RPMI7951 (cell line): ENCODE data around the gene SERINC3. TPM values are rescaled to one million over a fixed set of nuclear protein-coding genes. Genes with fewer than 3 reads are reported as not detected.
"Not testable (repeated sequence)": the region's sequence is repeated elsewhere in the genome, so short reads cannot be mapped to it uniquely, and the experiment has no call there.

ENCODE experiments used
- DNase-seq: peaks from one replicate; pipeline ENCODE4 v3.0.0-alpha.2; 2012; ENCODE audit warnings: low read depth
- total RNA-seq: library from RNA; depleted of rRNA; stranded (reverse); fragments of >200 nt; shearing (Covaris generic); gene quantifications from 2 replicates; pipeline ENCODE4 v1.2.3, GENCODE V29; 2014

SERINC3 gene
- total RNA-seq, 1 experiment from 2014 or later: 123 TPM

DNA sequence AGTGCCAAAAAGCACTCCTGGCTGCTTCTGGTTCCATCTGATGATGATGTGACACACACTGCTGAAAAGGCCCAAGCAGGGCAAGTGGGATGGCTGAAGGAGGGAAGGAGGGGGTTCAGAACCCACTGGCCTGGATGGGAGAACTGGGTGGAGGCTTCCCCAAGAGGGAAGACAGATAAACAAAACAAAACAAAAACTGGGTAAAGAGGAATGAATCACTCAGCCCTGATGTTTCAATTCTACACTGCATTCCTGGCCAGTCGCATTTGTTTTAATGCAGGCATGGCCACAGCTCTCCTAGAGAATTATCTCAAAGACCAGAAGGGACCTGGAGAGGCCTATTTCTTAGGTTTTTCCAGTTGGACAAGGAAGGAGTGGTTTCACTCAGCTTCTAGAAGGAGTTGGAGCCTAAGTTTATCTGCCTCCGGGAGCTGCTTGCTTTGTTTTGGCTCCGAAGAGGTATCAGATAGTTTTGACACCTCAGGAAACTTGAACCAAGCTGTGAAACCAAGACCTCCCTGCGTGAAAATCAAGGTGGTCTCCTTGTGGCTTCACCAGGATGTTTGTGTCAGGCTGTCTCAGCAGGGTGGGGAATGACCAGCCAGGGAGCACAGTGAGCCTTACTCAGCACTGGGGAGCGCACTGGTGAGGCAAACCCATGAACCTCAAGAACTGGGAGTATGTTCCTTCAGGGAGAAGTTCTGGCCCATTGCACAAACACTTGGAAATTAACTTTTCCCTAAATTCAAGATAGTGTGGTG lies 30.1 kb downstream of the SERINC3 start:
- DNase-seq: no peak

DNA sequence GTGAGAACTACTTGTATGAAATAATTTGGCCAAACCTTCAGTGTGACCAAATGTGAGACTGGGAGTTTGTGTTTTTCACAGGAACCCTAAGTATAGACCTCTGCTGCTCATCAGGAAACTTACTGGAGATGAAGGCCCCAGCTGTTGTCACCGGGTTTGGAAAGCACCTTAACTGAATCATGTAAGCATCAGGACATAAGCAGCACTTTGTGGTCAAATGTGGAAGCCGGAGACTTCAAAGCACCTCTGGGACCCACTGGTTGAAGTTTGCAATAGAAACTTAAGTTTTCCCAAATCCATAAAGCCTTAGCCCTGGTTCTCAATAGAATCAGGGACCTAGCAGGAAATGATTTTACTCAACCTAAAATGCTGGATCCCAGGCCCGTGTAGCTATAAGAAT lies 31.9 kb downstream of the SERINC3 start:
- DNase-seq: no peak

DNA sequence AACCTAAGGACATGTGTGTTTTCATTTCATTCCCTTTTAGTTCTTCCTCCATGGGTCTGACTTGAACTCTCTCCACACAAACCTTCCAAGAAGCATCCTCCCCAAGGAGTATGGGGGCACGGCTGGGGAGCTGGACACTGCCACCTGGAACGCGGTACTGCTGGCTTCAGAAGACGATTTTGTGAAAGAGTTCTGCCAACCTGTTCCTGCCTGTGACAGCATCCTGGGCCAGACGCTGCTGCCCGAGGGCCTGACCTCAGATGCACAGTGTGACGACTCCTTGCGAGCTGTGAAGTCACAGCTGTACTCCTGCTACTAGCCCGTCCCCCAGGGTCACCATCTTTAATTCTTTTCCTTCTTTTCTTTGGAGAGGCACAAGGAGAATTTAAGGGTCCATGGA lies 32.6 kb downstream of the SERINC3 start:
- DNase-seq: no peak

DNA sequence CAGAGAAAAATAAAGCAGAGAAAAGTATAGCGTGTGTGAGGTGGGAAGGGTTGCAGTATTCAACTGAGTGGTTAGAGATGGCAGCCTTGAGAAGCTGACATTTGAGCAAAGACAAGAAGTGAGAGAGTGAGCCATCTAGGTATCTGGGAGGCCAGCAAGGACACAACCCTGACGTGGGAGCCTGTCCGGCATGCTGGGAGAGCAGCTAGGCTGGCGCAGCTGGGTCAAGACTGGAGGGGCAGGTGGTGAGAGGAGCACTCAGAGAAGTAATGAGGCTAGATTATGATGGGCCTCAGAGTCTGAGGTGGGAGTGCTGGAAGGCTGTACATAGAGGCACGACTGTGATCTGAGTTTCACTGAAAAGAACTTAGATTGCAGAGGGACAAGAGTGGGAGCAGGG lies 33.3 kb downstream of the SERINC3 start:
- no peak for DNase-seq

DNA sequence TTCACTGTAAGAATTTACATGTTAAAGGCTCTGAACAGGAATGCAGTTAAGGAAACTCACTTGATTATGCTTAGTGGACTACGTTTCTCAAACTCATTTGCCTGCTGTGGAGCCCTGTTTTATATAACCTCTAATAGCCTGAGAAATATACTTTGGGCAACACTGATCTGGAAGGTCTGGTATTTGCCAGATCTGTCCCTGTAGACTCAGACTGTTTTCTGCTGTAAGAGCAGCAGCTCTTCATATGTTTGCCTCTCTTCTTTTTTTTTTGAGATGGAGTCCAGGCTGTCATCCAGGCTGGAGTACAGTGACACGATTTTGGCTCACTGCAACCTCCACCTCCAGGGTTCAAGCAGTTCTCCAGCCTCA lies 36.1 kb downstream of the SERINC3 start:
- DNase-seq: no peak

DNA sequence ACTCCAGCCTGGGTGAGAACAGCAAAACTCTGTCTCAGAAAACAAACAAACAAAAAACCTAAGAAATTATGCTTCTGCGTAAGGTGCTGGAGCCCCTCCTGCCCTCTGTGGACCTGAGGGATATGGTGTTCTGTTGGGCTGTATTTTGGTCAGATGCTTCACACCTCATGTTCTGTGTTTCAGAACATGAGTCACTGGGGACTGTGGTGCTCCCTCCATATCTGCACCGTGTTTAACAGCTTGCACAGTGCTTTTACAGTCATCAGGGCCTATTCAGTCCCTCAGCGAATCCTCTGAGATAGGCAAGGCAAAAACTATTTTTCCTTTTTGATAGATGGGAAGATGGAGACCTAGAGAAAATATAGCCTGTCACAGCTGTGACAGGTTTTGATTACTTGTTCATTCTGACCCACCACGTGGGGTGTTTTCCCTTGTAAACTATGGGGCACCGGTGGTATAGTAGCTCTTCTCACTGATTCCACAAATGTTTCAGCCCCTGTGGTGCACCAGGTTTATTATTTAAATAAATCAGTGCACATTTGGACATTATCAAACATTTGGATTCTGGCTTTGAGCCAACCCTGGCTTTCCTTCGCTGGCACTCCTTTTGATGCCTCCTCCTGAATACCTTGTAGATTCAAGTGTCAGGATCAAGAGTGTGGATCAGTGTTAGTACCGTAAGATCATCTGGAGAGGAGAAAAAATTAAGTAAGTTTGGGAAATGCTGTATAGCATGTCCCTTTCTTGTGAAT lies 36.6 kb downstream of the SERINC3 start:
- DNase-seq: no peak

DNA sequence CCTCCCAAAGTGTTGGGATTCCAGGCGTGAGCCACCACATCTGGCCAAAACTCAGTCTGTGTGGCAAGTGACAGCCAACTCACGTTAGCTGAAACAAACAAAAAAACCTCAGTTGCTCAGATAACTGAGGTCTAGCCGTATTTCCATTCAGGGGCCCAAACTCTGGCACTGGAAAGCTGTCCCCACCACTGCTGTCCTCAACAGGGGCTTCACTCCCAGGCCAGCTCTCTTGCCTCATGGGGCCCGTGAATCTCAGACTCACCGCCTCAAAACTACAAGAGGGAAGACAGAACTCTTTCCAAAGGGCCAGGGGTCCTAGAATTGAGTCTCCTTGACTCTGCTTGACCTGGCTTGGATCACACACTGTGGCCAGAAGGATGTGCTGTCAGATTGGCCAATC lies 38.8 kb downstream of the SERINC3 start:
- DNase-seq: no peak

DNA sequence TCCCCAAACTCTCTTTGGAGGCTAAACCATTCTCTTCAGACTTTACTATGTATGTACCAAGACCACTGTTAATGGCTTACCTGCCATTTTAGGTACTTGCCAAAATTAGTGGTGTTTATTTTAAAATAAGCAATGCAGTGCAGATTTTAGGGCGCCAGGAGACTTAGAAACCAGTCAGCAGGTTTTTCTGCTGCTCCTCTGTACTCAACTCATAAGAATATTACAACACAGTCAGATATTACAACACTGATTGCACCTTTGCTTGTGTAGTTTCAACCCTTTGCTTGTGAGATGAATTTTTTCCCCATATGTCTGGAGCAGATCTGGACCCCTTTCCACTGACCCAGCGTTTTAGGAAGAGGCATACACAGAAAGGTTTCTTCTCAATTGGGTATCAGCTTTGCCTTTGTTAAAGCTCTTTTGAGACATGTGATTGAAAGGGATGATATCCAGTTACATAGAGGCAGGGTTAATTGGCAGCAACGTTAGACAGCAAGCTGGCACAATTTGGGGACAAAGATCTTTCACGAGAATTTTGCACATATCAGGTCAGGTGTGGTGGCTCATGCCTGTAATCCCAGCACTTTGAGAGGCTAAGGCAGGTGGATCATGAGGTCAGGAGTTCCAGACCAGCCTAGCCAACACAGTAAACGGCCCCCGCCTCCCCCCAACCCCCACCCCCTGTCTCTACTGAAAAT lies 40.0 kb downstream of the SERINC3 start:
- DNase-seq: no peak

DNA sequence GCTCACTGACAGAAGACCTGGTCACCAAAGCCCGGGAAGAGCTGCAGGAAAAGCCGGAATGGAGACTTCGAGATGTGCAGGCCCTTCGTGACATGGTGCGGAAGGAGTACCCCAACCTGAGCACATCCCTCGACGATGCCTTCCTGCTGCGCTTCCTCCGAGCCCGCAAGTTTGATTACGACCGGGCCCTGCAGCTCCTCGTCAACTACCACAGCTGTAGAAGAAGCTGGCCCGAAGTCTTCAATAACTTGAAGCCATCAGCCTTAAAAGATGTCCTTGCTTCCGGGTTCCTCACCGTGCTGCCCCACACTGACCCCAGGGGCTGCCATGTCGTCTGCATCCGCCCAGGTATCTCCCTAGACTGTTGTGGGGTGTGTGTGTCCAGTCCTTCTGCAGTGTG lies 41.8 kb downstream of the SERINC3 start:
- no peak for DNase-seq

DNA sequence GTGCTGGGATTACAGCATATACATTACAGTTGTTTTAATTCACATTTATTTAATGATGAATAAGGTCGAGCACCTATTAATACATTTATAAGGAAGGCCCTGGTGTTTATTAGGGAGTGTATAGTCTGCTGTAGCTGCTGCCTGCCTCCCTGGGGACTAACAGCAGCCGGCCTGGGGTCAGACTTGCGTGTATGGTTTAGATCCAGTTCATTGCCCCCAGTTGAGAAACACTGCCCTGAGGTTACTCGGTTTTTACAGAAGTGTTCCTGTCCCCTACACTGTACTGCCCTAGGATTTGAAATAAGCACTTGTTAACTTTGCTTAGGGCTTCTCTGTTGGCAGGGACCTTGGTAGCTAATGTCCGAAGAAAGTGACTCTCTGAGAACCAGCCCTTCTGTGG lies 42.2 kb downstream of the SERINC3 start:
- no peak for DNase-seq

DNA sequence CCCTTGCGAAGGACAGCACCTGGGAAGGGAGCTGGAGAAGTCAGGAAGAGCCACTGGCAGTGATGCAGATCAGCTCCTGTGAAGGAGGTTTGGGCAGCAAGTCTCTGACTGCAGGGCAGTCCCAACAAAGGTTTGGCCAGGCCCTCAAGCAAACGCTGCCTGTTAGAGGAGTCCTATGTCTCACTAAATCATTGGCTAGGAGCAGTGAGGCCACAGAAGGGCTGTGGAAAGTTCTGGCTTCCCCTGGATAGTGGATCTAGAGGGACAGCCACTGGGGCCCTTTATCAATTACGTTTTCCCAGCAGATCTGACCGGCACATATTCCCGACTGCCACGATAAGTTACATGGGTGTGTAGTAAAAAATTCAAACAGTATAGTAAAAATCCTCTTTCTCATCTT lies 43.7 kb downstream of the SERINC3 start:
- DNase-seq: no peak

DNA sequence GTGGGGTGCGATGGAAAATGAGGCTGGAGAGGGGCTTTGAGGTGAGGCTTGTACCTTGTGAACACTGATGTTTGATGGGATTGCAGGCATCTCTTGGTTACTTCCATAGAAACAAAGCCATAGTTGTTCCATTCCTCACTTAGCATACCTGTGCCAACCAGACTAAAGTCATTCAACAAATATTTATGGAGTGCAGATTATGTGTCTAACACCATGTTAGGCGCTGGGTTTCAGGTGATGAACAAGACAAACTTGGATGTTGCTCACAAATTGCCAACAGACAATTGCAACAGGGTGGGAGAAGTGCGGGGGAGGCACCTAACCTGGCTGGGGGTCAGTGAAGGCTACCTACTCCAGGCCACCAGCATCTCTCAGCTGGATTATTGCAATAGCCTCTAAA lies 44.7 kb downstream of the SERINC3 start:
- no peak for DNase-seq

DNA sequence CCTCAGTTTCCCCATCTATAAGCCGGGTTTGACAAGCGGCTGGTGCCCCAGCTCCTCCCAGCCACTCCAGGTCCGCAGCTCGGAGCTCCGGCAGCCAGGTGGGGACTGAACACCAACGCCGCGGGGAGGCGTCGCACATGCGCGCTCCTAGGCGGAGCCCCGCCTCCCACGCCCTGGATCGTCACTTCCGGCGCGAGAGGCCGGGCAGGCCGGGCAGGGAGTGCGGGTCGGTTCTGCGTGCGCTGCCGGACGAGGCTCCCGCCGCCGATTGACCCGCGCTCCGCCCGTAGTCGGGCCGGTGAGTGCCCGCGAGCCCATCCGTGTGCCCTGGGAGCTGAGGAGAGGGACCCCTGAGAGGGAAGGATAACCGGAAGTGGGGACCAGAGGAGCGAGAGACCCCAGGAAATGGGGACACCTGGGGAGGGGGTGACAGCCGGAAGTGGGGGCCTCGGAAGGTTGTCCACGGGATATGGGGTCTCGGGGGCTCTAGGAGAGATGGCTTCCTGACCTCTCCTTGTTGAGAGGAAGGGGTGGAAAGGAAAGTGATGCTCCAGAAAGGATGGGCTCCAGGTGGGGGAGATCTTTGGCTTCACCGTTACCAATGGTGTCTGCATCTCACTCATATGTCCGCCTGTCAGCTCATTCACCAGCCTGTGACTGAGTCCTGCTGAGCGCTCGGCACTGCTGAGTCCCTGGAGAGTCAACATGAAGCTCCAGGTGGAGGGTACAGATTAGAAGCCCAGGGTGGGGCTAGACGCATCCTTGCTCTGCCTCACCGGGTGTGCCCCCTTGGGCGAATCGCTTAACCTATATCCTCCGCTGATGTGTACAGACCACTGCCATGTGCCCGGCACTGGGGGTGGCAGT lies 45.9 kb downstream of the SERINC3 start, which contains the start of gene TTPAL:
TTPAL (plus strand) TSS at position 181 of the 867 bp plus-strand sequence. CDS start 4,126 bp downstream, outside the sequence.
- peak; percentile 87 for DNase-seq

DNA sequence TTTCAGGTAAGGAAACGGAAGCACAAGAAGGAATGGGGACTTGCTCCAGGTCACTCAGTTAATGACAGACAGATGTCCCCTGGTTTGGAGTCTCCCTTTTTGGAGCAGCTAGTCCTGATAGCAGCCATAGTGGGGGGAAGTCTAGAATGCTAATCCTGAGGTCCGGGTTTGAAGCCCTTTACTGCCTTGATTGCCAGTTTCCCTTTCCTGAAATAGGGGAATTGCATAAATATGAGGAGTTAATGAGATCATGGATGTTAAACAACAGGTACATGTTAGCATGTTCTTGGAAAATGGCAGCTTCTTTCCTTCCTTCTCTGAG lies 46.5 kb downstream of the SERINC3 start:
- DNase-seq: no peak

DNA sequence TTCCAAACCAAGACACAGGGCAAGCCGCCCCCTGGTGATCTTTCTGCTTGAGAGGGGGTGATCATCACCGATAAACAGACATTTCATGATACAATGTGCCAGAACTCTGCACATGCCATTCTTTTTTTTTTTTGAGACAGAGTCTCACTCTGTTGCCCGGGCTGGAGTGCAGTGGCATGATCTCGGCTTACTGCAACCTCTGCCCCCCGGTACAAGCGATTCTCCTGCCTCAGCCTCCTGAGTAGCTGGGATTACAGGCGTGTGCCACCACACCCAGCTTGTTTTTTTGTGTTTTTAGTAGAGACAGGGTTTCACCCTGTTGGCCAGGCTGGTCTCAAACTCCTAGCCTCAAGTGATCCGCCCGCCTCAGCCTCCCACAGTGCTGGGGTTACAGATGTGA lies 49.6 kb downstream of the SERINC3 start:
- not testable (repeated sequence) for DNase-seq

DNA sequence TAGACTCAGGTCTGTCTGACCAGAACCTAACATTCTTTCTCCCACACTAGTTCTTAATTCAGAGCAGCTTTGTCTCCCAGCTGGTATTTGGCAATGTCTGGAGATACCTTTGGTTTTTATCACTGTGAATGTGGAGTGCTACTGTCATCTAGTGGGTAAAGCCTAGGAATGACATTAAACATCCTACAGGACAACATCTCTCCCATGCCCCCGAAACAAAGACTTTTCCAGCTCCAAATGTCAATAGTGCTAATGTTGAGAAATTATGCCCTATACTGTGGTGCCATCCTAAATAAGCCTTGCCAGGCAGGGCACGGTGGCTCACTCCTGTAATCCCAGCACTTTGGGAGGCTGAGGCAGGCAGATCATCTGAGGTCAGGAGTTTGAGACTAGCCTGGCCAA lies 50.4 kb downstream of the SERINC3 start:
- peak; percentile 63 for DNase-seq

DNA sequence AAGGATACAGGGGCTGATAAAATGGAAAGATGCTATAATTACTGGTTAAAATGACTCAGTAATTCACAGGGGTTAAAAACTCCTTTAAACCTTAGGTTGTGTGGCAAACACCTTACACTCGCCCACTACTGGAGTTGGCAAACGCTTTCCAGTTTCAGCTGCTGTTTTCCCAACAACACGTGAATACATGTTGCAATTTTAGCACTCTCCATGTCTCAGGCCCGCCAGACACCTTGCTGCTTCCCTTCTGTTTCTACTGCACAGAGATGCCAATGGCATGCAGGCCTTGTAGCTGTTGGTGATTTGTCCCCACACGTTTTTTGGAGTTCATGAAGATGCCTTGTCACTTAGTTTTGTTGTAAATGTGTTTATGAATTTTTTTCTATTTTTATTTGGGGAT lies 51.5 kb downstream of the SERINC3 start:
- no peak for DNase-seq

DNA sequence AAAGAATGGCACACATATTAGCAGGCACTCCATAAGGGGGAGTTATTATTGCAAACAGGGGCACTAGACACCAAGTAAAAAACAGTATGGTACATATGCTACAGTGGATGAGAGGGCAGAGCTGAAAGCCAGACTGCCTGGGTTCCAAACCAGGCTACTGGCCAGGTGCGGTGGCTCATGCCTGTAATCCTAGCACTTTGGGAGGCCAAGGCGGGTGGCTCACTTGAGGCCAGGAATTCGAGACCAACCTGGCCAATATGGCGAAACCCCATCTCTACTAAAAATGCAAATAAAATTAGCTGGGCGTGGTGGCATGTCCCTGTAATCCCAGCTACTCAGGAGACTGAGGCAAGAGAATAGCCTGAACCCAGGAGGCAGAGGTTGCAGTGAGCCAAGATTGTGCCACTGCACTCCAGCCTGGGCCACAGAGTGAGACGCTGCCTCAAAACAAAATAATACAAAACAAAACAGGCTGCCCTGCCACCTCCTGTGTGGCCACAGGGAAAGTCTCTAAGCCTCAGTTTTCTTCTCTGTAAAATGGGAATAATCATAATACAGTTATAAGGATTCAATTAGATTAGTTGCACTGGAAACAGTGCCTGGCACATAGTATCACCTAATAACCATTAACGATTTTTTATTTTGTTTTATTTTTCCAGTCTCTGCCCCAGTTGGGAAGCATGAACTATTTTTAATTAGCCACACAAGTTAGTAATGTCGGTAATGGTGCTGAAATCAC lies 53.7 kb downstream of the SERINC3 start:
- DNase-seq: no peak

DNA sequence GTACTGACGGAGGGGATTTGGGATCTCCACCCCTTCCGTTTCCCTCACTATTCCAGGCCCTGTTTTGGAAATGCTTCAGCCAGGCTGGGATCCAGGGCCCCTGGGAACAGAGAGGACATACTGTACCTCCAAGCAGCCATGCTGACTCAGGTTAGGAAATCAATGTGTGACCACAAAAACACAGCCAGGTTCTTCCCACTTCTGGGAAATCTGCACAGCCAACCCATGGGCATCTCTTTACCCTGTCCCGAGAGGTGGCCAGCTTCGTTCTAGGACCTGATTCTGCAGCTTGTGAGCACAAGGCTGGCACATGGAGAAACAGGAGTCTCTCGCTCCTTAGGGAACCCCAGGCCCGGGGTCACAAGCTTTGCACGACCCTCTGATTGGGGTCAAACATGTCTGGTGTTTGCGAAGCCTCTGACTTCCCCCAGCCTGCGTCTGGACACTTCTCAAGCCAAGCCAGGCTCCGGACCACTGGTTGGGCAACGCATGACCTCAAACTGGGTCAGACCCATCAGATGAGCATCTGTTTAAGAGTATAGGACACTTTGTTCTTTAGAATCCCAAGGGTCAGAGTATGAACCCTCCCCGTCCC lies 54.5 kb downstream of the SERINC3 start:
- DNase-seq: no peak

DNA sequence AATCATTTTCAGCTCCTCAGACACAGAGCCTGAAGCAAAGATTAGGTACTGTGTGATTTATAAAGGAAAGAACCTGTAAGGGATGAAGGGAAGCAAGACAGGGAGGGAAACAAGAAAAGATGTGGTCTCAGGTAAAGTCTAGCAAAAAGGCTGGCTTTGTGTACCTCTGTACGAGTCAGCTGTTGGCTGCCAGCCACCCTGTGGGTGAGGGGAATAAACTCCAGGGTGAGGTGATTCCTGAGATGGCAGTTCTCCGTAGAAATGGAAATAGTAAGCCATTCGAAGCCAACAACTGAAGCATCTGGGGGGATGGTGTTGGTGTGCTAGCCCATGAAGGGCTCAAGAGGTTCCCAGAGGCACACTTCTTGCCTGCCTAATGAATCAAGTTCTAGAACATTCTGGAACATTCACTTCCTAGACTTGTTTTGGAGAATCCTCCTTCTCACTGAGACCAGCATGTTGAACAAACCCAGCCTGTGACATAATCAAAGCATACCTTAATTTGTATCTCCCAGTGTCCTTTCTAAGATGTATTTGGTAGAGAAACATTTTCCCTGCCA lies 56.8 kb downstream of the SERINC3 start:
- DNase-seq: no peak
